ENCODE data around the gene RASSF3. TPM values are rescaled to one million over a fixed set of nuclear protein-coding genes. Genes with fewer than 3 reads are reported as not detected.

The RASSF3 gene
- total RNA-seq, 6 experiments from 2014 or later, result 5.8 to 27.3 (median 10.6) TPM

- TF ChIP-seq, protein P1, sequence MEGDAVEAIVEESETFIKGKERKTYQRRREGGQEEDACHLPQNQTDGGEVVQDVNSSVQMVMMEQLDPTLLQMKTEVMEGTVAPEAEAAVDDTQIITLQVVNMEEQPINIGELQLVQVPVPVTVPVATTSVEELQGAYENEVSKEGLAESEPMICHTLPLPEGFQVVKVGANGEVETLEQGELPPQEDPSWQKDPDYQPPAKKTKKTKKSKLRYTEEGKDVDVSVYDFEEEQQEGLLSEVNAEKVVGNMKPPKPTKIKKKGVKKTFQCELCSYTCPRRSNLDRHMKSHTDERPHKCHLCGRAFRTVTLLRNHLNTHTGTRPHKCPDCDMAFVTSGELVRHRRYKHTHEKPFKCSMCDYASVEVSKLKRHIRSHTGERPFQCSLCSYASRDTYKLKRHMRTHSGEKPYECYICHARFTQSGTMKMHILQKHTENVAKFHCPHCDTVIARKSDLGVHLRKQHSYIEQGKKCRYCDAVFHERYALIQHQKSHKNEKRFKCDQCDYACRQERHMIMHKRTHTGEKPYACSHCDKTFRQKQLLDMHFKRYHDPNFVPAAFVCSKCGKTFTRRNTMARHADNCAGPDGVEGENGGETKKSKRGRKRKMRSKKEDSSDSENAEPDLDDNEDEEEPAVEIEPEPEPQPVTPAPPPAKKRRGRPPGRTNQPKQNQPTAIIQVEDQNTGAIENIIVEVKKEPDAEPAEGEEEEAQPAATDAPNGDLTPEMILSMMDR (IDR thresholded peaks at IDR 0.05), result no peak
- TF ChIP-seq POLR2A (IDR thresholded peaks at IDR 0.05), result no peak
- no peak overlapping the region for H3K27ac ChIP-seq
- intact Hi-C loops (cut with DNase I), result no loop called here
- WGBS (ENCODE audit: insufficient coverage, low coverage, low lambda C conversion rate, missing lambda C conversion rate), result 79% methylated on average over 9 of the region's 10 CpGs
- peaks cover 0 to 12% (median 3%) of the 10 kb centered on the region in 4 donors for H3K4me1 ChIP-seq
- DNase-seq, result no peak
- H3K9me3 ChIP-seq, result no peaks in the 10 kb centered on the region
- H3K27me3 ChIP-seq, result no peaks in the 10 kb centered on the region
- H3K4me3 ChIP-seq, result no peak overlapping the region
- no peaks in the 10 kb centered on the region for H3K36me3 ChIP-seq
- peak in 1 of 4 donors; percentile 31 for ATAC-seq
Observed at GRCh38 chr12:64674367-64674922, 64.2 kb downstream of the RASSF3 start.

GRCh38 chr12:64675795-64676194 lies 65.5 kb downstream of the RASSF3 start:
- intact Hi-C loops (cut with DNase I), result no loop called here
- H3K4me1 ChIP-seq, result peaks cover 0 to 6% (median 2%) of the 10 kb centered on the region in 4 donors
- no peak overlapping the region for H3K27ac ChIP-seq
- no peak for ATAC-seq
- WGBS (ENCODE audit: insufficient coverage, low coverage, low lambda C conversion rate, missing lambda C conversion rate), result 73% methylated on average over 3 of the region's 3 CpGs
- no peaks in the 10 kb centered on the region for H3K36me3 ChIP-seq
- TF ChIP-seq POLR2A (IDR thresholded peaks at IDR 0.05), result no peak
- TF ChIP-seq, protein P1 (IDR thresholded peaks at IDR 0.05), result no peak
- DNase-seq, result no peak
- H3K27me3 ChIP-seq, result no peaks in the 10 kb centered on the region
- H3K9me3 ChIP-seq, result no peaks in the 10 kb centered on the region
- H3K4me3 ChIP-seq, result no peak overlapping the region

DNA sequence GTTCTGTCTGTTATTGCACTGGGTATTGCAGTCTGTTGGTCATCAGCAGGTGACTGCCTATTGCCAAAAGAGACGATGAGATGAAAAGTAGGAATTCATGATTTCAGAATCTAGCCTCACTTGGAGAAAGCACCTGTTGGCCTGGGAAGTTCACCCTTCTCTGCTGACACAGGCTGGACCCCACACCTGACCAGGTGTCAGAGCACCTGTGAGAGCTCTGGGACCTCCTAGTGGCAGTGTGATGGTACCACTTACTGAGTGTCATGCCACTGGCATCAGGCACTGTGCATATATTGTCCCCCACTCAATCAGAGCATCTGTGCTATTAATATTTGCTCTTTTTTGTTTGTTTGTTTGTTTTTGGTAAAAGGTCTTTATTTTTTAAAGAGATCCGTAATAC lies 68.0 kb downstream of the RASSF3 start:
- no peaks in the 10 kb centered on the region for H3K27me3 ChIP-seq
- H3K36me3 ChIP-seq, result no peaks in the 10 kb centered on the region
- peaks cover 0 to 6% (median 2%) of the 10 kb centered on the region in 4 donors for H3K4me1 ChIP-seq
- ATAC-seq (peak in 2 of 4 donors; percentile 29 to 37), DNase-seq (no peak)
- intact Hi-C loops (cut with DNase I), result no loop called here
- no peak overlapping the region for H3K27ac ChIP-seq
- H3K9me3 ChIP-seq, result no peaks in the 10 kb centered on the region
- 50% methylated on average over 1 of the region's 2 CpGs for WGBS (ENCODE audit: insufficient coverage, low coverage, low lambda C conversion rate, missing lambda C conversion rate)
- TF ChIP-seq, protein P1 (IDR thresholded peaks at IDR 0.05), result peak in 3 of 4 donors; percentile 3 to 15 (median 5)
- TF ChIP-seq POLR2A (IDR thresholded peaks at IDR 0.05), result no peak
- no peak overlapping the region for H3K4me3 ChIP-seq

DNA sequence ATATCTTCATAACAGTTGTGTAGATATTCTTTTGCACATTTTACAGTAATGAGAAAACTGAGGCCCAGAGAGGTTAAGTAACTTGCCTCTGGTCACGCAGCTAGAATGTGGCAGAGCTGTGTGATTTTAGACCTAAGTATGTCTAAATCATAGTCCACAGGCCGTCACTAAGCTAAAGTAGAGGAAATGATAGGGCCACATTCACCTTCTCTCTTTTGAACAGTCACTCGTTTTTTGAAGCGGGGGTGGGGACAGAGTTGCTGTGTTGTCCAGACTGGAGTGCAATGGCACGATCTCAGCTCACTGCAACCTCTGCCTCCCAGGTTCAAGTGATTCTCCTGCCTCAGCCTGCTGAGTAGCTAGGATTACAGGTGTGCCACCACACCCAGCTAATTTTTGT lies 68.5 kb downstream of the RASSF3 start:
- Histone ChIP-seq H3K4me3 (no peak overlapping the region), H3K27me3 (no peaks in the 10 kb centered on the region), H3K36me3 (no peaks in the 10 kb centered on the region), H3K4me1 (peaks cover 0 to 2% (median 0%) of the 10 kb centered on the region in 4 donors), H3K9me3 (no peaks in the 10 kb centered on the region), H3K27ac (no peak overlapping the region)
- intact Hi-C loops (cut with DNase I), result no loop called here
- WGBS (ENCODE audit: insufficient coverage, low coverage, low lambda C conversion rate, missing lambda C conversion rate), result 80% methylated on average over 1 of the region's 5 CpGs
- DNase-seq (no peak), ATAC-seq (no peak)
- TF ChIP-seq, protein P1 (IDR thresholded peaks at IDR 0.05), result no peak
- TF ChIP-seq POLR2A (IDR thresholded peaks at IDR 0.05), result no peak
